ENCODE data around the gene ANO6. TPM values are rescaled to one million over a fixed set of nuclear protein-coding genes. Genes with fewer than 3 reads are reported as not detected.
A peak's percentile ranks its signal among the peaks of the same experiment; 100 is the strongest.

ANO6 gene
- total and polyA plus RNA-seq, 2 of the 4 experiments (the other 2 are of a cell fraction): 21.6 to 41.0 TPM

DNA sequence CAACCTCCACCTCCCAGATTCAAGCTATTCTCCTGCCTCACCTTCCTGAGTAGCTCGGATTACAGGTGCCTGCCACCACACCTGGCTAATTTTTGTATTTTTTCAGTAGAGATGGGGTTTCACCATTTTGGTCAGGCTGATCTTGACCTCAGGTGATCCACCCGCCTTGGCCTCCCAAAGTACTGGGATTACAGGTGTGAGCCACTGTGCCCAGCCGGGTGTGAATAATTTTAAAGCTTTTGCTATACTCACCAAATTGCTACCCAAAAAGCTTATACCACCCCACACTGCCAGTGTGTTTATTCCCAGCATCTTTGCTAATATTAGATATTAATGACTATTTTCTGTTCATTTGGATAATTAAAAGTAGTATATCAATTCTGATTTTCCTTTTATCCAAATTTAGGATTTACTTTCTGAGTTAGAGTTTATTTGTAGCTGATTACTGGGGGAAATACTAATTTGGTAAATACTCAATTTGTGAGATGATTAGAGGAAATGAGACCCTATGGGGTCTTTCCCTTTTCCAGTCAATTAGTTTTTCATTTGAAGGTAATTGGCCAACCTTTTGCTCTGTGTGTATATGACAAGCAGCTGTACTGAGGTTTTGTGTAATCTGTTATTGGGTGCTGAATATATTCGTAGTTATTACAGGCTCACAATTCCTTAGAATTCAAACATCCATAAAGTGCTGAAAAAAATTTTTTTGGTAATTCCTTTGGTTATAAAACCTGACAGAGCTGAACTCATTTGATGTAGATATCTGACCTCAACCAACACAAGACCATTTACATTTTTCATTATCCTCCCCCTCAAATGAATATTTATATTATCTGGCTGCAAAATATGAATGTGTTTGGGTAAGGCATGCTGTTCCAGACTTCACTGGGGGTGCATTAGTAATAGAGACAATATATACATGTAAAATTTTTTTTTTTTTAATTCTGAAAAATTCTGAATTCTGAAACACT, 73.6 kb downstream of the ANO6 start:
- no peak overlapping the region for H2AK9ac ChIP-seq (replicated peaks; ENCODE audit: low read depth, low read length, poor library complexity)
- no peak overlapping the region for H3K4me3 ChIP-seq (ENCODE audit: insufficient read depth, low read depth, low read length)
- intact Hi-C loops (cut with micrococcal nuclease): no loop called here
- no peak overlapping the region for H4K91ac ChIP-seq (ENCODE audit: insufficient read depth, low read depth, low read length)
- H3K14ac ChIP-seq (replicated peaks; ENCODE audit: low read depth, low read length): no peak overlapping the region
- H3K4me2 ChIP-seq (ENCODE audit: low read depth, low read length): peak overlapping the region; percentile 22; the same call in 1 of the 2 replicates
- H3K4me1 ChIP-seq (ENCODE audit: control insufficient read depth, insufficient read depth, low read length): peaks cover 13% of the 10 kb centered on the region
- no CpG with 5 or more reads among the region's 4 CpGs for WGBS, 2 experiments (ENCODE audit: extremely low coverage in 2 of 2, insufficient read length in 1 of 2)
- TF ChIP-seq RAD21 (IDR thresholded peaks at IDR 0.05; ENCODE audit: low read length) (no peak), RFX5 (IDR thresholded peaks at IDR 0.05; ENCODE audit: low read depth, low read length) (no peak), POLR2A (IDR thresholded peaks at IDR 0.05; ENCODE audit: low read depth, low read length) (no peak), RCOR1 (IDR thresholded peaks at IDR 0.05; ENCODE audit: insufficient replicate concordance, low read length) (no peak), SMC3 (IDR thresholded peaks at IDR 0.05; ENCODE audit: low read depth, low read length) (no peak), MAZ (IDR thresholded peaks at IDR 0.05; ENCODE audit: borderline replicate concordance, low read depth, low read length) (no peak), MXI1 (IDR thresholded peaks at IDR 0.05; ENCODE audit: borderline replicate concordance, low read depth, low read length) (no peak), NFE2L2 (IDR thresholded peaks at IDR 0.05; ENCODE audit: low read depth, low read length) (no peak)
- TF ChIP-seq, protein P1, sequence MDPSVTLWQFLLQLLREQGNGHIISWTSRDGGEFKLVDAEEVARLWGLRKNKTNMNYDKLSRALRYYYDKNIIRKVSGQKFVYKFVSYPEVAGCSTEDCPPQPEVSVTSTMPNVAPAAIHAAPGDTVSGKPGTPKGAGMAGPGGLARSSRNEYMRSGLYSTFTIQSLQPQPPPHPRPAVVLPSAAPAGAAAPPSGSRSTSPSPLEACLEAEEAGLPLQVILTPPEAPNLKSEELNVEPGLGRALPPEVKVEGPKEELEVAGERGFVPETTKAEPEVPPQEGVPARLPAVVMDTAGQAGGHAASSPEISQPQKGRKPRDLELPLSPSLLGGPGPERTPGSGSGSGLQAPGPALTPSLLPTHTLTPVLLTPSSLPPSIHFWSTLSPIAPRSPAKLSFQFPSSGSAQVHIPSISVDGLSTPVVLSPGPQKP (IDR thresholded peaks at IDR 0.05; ENCODE audit: borderline replicate concordance, low read depth, low read length): no peak
- TF ChIP-seq, protein P2, sequence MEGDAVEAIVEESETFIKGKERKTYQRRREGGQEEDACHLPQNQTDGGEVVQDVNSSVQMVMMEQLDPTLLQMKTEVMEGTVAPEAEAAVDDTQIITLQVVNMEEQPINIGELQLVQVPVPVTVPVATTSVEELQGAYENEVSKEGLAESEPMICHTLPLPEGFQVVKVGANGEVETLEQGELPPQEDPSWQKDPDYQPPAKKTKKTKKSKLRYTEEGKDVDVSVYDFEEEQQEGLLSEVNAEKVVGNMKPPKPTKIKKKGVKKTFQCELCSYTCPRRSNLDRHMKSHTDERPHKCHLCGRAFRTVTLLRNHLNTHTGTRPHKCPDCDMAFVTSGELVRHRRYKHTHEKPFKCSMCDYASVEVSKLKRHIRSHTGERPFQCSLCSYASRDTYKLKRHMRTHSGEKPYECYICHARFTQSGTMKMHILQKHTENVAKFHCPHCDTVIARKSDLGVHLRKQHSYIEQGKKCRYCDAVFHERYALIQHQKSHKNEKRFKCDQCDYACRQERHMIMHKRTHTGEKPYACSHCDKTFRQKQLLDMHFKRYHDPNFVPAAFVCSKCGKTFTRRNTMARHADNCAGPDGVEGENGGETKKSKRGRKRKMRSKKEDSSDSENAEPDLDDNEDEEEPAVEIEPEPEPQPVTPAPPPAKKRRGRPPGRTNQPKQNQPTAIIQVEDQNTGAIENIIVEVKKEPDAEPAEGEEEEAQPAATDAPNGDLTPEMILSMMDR (conservative IDR thresholded peaks at IDR 0.05; ENCODE audit: low read depth, low read length): no peak
- peak overlapping the region; percentile 66 for H2BK5ac ChIP-seq (ENCODE audit: low read depth, low read length, poor library complexity, severe bottlenecking)
- DNase-seq (peak; percentile 55), ATAC-seq (ENCODE audit: low read depth) (peak; percentile 69)
- H3K27ac ChIP-seq (ENCODE audit: insufficient read depth, low read length): 0 out of 2 replicates have a peak overlapping the region, but pooled peaks have one; percentile 13
- H3K23ac ChIP-seq (ENCODE audit: low read depth, low read length): peak overlapping the region; percentile 29; the same call in 1 of the 2 replicates
- no peak overlapping the region for H3K56ac ChIP-seq (ENCODE audit: extremely low read depth, insufficient read depth, low read length)
- no peaks in the 10 kb centered on the region for H3K27me3 ChIP-seq (ENCODE audit: control insufficient read depth, insufficient read depth, low read length)
- H2AFZ ChIP-seq (replicated peaks; ENCODE audit: low read length, poor library complexity): no peak overlapping the region
- peaks cover 24 to 58% of the 10 kb centered on the region in 2 experiments for H3K79me1 ChIP-seq (ENCODE audit: low read depth in 1 of 2, low read length in 2 of 2)
- POLR2A ChIA-PET (ENCODE audit: unreplicated experiment): no interaction called here
- H3K9ac ChIP-seq (ENCODE audit: low read depth, low read length): no peak overlapping the region
- in situ Hi-C loops (cut with MboI; ENCODE audit: low sequenced_read_pairs): no loop called here
- H4K8ac ChIP-seq (ENCODE audit: low read depth in 2 of 2, low read length in 2 of 2): no peak overlapping the region
- peaks cover under 1% of the 10 kb centered on the region; the same call in 1 of the 2 replicates for H4K20me1 ChIP-seq (ENCODE audit: insufficient read depth, low read length)
- no peak overlapping the region for H3K4ac ChIP-seq (ENCODE audit: low read depth, low read length)
- no peak overlapping the region for H2BK120ac ChIP-seq (ENCODE audit: low read depth, low read length)
- H3K18ac ChIP-seq (ENCODE audit: low read depth, low read length): no peak overlapping the region
- dilution Hi-C loops (cut with HindIII; ENCODE audit: low sequenced_read_pairs, unreplicated experiment): no loop called here
- peaks cover 11% of the 10 kb centered on the region for H3K9me1 ChIP-seq (ENCODE audit: insufficient read depth, low read length)
- H2BK15ac ChIP-seq (ENCODE audit: low read depth, low read length): no peak overlapping the region
- BruUV-seq (replicated peaks): no TSS peak
- H3K9me3 ChIP-seq (ENCODE audit: control insufficient read depth, insufficient read depth, low read length): no peaks in the 10 kb centered on the region
- no peaks in the 10 kb centered on the region for H3K36me3 ChIP-seq (ENCODE audit: control insufficient read depth, insufficient read depth, low read length)
- no peak overlapping the region for H2AK5ac ChIP-seq (ENCODE audit: low read depth, low read length)
- H2BK20ac ChIP-seq (ENCODE audit: low read depth, low read length): no peak overlapping the region
- H4K5ac ChIP-seq (ENCODE audit: low read depth, low read length): peak overlapping the region; percentile 29; the same call in 1 of the 2 replicates
- CTCF ChIA-PET: no interaction called here

All from IMR-90 (cell line).